ENCODE results near the gene PRKAA1.
"Not testable (repeated sequence)": the region's sequence is repeated elsewhere in the genome, so short reads cannot be mapped to it uniquely, and the experiment has no call there.

The PRKAA1 gene

DNA sequence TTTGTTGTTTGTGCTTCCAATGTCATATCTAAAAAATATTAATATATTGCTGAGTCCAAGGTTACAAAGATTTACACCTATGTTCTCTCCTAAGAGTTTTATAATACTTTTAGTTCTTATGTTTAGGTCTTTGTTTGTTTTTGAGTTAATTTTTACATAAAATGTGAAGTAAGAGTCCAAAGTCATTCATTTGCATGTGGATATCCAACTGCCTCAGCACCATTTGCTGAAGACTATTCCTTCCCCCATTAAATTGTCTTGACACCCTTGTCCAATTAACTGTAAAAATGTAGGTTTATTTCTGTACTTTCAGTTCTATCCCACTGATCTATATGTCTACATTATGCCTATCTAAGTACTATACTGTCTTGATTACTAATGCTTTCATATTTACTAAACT lies 78.1 kb downstream of the PRKAA1 start:
- DNase-seq: no peak

DNA sequence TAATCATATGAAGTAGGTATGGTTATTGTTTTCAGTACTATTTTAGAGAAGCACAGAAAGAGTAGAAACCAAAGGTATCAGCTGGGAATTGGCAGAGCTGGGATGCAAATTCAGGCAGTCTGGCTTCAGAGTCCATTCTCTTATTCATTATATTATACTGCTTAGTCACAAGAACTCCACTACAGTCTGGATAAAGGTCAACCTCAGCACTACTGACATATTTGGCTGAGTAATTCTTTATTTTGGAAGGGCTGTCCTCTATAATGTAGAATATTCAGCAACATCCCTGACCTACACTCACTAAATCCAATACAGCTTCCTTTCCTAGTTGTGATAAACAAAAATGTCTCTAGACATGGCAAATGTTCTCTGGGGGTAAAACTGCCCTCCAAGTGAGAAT lies 80.9 kb downstream of the PRKAA1 start:
- no peak for DNase-seq

DNA sequence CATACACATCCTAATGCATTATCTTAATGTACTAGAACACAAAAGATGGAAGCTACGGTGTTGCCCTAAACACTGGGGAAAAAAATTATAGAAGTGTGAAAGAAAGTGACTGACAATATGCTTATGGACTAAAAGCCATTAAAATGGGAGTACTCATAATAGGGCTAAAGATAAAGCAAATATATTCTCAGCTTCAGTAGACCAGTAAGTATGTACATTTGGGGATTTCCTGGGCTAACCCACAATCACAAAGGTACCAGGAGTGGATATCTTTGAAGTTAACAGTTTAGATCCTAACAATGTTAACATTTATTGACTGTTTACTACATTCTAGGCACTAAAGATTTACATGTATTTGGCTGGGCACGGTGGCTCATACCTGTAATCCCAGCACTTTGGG lies 81.6 kb downstream of the PRKAA1 start:
- DNase-seq: no peak

DNA sequence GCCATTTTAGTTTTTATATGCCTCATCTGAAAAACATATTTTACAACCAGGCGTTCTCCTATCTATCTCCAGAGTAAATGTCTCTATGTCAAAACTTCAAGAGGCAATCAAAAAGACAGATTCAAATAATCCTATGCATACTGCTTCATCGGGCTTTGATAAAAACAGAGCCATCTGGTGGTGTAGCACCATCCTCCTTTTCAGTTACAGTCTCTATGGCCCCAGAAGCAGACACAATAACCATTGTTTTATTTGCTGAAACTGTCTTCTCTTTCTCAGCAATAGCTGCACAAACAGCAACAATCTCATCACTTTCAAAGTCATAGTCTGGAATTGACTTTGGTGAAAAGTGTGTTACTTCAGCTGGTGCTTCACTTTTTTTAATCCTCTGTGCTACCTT lies 82.2 kb downstream of the PRKAA1 start:
- DNase-seq: no peak

DNA sequence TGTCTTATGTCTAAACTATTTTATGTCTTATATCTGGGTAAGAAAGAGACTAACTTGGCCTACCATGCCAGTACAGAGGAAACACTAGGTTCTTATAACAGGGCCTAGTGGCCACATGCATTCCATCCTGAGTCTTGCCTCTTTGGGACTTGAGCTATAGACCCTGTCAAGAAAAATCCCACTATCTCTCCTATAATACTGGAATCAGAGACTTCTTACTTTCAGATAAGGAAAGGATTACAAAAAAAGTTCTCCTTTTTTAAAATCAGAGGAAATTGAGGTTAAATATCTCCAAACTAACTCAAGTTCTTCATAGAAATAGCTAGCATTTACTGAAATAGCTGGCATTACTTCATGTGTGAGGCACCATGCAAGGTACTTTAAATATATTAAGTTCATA lies 84.2 kb downstream of the PRKAA1 start:
- DNase-seq: no peak

- DNase-seq: not testable (repeated sequence)
Observed at GRCh38 chr5:40710575-40710974, 87.6 kb downstream of the PRKAA1 start.

All from NCI-H446 treated with DMSO at 0.1 percent for 48 hours (cell line).